Fibroblast of villous mesenchyme (primary cell): ENCODE data around the gene ZFP36. TPM values are rescaled to one million over a fixed set of nuclear protein-coding genes. Genes with fewer than 3 reads are reported as not detected.
A peak's percentile ranks its signal among the peaks of the same experiment; 100 is the strongest.

ENCODE experiments used
- DNase-seq: peaks from one replicate; pipeline ENCODE4 v3.0.0-alpha.2; 2010; ENCODE audit warnings: low read depth
- H3K4me3 ChIP-seq: 2 replicates; pipeline ENCODE4 v1.5.1; 2011; ENCODE audit warnings: low read depth, mild to moderate bottlenecking, low read length
- CTCF ChIP-seq: IDR thresholded peaks from 2 replicates; pipeline ENCODE4 v1.5.1; 2012; ENCODE audit warnings: low read depth, mild to moderate bottlenecking, low read length; ENCODE audit not compliant: insufficient read depth
- total RNA-seq: library from RNA; depleted of rRNA; stranded (reverse); fragments of >200 nt; gene quantifications from 2 replicates; pipeline ENCODE4 v1.2.3, GENCODE V29; 2012

The ZFP36 gene
- total RNA-seq, 1 donor = 8.6 TPM

DNA sequence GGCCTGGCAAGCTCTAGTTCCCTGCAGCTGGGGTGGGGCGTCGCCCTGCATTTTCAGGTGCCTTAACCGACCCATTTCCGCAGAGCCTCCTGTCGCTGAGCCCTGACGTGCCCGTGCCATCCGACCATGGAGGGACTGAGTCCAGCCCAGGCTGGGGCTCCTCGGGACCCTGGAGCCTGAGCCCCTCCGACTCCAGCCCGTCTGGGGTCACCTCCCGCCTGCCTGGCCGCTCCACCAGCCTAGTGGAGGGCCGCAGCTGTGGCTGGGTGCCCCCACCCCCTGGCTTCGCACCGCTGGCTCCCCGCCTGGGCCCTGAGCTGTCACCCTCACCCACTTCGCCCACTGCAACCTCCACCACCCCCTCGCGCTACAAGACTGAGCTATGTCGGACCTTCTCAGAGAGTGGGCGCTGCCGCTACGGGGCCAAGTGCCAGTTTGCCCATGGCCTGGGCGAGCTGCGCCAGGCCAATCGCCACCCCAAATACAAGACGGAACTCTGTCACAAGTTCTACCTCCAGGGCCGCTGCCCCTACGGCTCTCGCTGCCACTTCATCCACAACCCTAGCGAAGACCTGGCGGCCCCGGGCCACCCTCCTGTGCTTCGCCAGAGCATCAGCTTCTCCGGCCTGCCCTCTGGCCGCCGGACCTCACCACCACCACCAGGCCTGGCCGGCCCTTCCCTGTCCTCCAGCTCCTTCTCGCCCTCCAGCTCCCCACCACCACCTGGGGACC is 1.2 kb downstream of the ZFP36 start:
- peak; percentile 25 for DNase-seq
- peak overlapping the region; percentile 88 for H3K4me3 ChIP-seq
- TF ChIP-seq CTCF = no peak

DNA sequence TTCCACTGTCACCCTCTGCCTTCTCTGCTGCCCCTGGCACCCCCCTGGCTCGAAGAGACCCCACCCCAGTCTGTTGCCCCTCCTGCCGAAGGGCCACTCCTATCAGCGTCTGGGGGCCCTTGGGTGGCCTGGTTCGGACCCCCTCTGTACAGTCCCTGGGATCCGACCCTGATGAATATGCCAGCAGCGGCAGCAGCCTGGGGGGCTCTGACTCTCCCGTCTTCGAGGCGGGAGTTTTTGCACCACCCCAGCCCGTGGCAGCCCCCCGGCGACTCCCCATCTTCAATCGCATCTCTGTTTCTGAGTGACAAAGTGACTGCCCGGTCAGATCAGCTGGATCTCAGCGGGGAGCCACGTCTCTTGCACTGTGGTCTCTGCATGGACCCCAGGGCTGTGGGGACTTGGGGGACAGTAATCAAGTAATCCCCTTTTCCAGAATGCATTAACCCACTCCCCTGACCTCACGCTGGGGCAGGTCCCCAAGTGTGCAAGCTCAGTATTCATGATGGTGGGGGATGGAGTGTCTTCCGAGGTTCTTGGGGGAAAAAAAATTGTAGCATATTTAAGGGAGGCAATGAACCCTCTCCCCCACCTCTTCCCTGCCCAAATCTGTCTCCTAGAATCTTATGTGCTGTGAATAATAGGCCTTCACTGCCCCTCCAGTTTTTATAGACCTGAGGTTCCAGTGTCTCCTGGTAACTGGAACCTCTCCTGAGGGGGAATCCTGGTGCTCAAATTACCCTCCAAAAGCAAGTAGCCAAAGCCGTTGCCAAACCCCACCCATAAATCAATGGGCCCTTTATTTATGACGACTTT is 2.0 kb downstream of the ZFP36 start:
- H3K4me3 ChIP-seq = peak overlapping the region; percentile 88
- no peak for TF ChIP-seq CTCF
- peak; percentile 74 for DNase-seq

DNA sequence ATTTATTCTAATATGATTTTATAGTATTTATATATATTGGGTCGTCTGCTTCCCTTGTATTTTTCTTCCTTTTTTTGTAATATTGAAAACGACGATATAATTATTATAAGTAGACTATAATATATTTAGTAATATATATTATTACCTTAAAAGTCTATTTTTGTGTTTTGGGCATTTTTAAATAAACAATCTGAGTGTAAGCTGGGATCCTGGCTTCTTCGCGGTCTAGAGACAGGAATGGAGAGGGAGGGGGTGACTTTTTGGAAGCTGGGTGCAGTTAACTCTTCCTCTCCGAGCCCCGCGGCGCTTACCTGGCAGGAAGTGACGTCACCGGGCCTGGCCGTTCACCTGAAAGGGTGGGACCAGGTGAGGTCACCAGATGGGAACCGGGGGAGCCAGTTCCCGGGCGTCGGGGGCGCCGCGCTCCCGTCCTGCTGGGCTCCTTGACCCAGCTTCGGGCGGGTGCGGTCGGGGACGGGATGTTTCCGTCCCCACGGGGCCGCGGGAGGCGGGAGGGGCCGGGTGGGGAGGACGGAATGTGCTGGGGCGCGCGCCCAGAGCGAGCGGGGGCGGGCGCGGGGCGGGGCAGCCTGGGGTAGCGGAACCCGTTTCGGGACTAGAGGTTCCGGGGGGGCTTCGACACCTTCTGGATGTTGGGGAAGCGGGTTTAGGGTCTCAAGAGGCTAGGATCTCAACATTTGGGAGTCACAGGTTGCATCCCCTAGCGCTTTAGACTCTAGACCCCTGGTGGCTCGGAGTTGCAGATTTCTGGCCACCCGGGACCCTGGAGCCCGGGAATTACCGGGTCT is 2.8 kb downstream of the ZFP36 start:
- DNase-seq = peak; percentile 78
- TF ChIP-seq CTCF = no peak
- peak overlapping the region; percentile 88 for H3K4me3 ChIP-seq

GRCh38 chr19:39410017-39410830 is 3.6 kb downstream of the ZFP36 start:
- TF ChIP-seq CTCF = no peak
- DNase-seq = peak; percentile 82
- H3K4me3 ChIP-seq = peak overlapping the region; percentile 88

DNA sequence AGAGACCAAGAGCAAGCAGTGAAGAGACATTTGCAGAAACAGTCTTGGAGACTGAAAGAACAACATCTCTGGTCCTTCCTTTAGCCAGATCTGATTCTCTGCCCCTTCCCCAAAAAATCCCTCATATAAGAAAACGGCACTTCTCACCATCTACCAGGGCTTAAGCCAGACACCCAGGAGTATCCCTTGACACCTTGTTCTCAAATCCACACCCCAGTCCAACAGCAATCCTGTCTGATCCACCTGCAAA is 4.1 kb downstream of the ZFP36 start:
- H3K4me3 ChIP-seq = no peak overlapping the region
- no peak for TF ChIP-seq CTCF
- DNase-seq = no peak
